Left cardiac atrium (tissue), 4 donors: ENCODE measurements around the gene TUB. TPM values are rescaled to one million over a fixed set of nuclear protein-coding genes. Genes with fewer than 3 reads are reported as not detected.

Experiments
- ATAC-seq, 2 donors: fragments of 200-7000 bp; cut with Tn5 transposase; one replicate each; pipeline ENCODE4 v1.9.1; 2020; ENCODE audit warnings: mild to moderate bottlenecking in 2 of 2, moderate library complexity in 2 of 2
- DNase-seq: peaks from one replicate; pipeline ENCODE4 v3.0.0-alpha.2; 2020
- intact Hi-C, 2 donors: fragments of 100-400 bp; cut with DNase I; formaldehyde crosslinking; loops; one replicate each; pipeline versions ENCODE4 v1.14.1 to v1.15.1; 2022 to 2023
- total RNA-seq, 2 donors: library from RNA; stranded (reverse); fragmentation: NEBNext Ultra II Directional; extraction: Animal tissue kit (Norgen Biotek cat#: 25700); gene quantifications; one replicate each; pipeline ENCODE4 v1.2.1, GENCODE V29; 2021
- donor health status: DM: no; HTN: yes; CAD: no.
- donor health status: DM: no; HTN: yes; CAD: no; lungs with severe emphysema.
- donor health status: DM: yes; HTN: yes; CAD: no.
- donor health status: Dilated cardiomyopathy.

The TUB gene
- total RNA-seq, 2 donors from 2014 or later = 11.6 to 13.1 TPM

DNA sequence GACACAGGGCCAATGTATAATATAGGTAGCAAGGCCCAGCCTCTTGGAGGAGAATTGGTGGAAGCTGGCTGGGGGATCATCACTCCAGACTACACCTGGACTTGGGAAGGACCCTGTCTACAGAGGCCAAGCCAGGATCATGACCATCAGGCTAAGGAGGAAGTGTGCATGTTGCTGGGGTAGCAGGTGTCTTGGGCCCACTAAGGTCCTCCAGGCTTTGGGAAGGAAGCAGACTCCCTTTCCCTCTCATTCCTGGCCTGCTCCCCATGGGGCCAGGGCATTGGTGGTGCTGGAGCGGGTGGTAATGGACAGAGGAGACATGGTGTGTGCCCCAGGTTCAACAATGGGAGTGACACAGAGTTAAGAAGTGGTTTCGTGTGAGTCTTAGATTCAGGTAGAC is 16.0 kb upstream of the TUB start:
- DNase-seq (no peak), ATAC-seq (no peak)
- intact Hi-C loops = no loop called here

DNA sequence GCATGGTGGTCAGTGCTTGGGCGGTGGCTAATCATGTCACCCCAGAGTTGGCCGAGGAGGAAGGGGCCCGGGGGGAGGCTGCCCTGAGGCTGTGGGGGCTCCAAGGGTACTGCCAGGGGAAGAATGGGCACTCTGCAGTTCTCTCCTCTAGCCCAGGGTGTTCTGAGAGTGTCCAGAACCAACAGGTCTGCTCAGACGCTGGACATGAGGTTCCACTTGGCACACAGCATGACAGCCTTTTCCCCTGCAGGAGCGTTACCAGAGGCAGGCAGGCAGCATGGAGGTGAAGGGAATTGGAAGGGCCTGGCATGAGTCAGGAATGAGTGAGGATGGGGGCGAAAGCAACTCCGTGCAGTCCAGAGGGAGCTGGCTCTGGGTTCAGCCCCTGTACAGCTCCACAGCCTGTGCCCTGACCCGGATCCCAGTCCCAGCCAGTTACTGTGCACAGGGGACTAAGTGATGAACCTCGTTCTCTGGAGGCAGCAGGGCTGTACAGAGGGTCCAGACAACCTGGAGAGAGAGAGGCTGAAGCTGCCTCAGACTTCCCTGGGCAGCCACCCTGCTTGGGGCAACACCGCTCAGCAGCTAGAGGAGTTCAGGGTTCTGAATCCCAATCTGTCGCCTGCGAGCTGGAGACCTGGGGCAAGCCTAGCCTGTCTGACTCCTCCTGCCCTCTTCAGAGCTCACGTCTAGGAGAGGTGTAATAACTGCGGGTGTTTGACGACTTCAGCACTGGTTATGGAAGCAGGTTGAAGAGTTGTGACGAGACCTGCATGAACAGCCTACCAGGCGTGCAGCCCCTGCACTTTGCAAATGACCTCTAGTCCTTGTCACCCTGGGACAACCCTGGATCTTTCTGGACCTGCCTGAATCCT is 14.7 kb upstream of the TUB start:
- intact Hi-C loops = no loop called here

DNA sequence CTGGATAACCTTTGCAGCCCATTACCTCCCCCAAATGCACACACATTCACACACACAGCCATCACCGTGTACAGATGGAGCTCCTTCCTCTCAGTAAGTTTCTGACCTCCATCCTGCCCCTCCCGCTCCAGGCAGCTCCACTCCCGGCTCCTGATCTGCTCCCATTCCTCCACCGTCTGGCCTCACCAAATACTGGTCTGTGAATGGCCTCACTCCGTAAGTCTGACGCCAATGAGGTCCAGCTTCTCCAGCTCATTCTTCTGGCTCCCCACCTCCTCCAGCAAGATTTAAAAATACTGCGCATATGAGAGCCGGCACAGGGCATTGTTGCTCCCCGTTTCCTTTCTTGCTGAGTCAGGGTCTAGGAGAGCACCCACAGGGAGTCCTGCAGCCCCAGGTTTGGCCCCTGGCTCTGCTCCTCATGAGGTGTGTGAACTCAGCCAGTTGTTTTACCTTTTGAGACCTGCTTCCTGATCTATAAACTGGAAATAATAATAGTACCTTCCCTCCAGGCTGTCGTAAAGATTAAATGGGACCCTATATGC is 14.0 kb upstream of the TUB start:
- no peak for DNase-seq
- intact Hi-C loops = no loop called here
- peak in 1 of 2 donors; percentile 27 for ATAC-seq

More for the DNA sequence above, 14.7 kb upstream of the TUB start:
- no peak for DNase-seq
- ATAC-seq = no peak

DNA sequence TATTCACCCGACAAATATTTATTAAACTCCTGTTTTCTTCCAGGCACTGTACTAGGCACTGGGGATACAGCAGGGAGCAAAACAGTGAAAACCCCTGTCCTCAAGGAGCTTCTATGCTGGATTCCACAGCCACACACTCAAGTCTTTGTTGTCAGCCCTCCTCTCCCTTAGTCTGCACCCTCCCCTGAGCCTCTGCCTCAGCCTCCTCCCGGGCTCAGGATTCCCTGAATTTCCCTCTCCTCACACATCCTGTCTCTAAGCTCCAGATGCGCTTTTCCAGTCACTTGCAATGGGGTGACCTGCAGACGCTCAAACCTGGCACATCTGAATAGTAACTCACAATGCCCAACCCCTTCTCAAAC is 13.5 kb upstream of the TUB start:
- ATAC-seq = no peak
- no peak for DNase-seq
- intact Hi-C loops = no loop called here

DNA sequence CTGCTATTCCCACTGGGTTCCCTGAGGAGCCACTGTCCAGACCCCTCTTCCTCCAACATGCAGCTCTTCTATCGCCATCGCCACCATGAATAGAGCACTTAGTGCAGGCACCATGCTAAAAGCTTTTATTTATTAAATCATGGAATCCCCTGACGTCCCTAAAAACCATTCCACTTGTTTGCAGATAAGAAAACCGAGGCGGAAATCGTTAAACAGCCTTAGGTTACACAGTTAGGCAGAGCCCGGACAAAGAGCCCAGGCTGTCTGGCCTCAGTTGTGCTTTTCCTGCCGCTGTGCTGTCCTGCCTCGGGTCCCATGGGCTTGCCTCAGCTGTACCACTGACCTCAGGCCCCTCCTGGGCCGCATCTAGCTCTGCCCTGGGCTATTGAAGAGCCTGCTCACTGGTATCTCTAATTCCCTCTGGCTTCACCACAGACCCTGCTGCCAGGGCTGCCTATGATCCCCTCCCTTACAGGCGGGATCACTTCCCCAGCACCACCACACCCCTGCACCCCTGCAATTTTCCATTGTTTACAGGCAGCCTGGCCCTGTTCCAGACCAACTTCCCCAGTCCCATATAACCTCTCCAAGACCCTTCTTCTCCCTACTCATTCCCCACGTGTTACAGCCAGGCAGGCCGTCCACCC is 13.0 kb upstream of the TUB start:
- no peak for DNase-seq
- no peak for ATAC-seq
- intact Hi-C loops = loop anchor here in 1 of 2 donors (2.0 kb wide), 1 partner anchor 35 kb away; no protein-coding TSS in a partner anchor

DNA sequence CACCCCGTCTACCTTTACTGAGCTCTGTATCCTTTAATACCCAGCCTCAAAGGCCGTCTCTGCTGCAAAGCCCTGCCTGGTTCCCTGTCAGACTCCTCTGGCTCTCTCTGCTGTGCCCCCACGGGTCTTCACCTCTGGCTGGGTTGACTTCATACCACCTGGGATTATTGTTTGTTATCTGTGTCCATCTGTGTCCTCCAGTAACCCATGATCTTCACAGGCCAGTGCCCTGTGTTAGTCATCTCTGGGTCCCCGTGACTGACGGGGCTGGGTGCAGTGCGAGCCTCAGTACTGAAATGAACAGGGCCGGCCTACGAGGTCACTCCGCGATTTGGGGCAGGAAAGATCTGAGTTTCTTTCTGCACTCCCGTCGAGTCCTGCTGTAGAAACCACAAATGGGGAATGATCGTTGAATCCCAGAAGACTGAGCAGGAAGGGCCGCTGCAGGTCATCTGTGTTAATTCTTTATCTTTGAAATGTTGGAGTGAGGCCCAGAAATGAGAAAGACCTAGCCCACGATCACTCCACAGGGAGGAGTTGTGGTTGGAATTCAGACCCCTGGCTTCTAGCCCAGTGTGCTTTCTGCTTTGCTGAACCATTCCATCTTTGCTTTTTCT is 12.3 kb upstream of the TUB start:
- DNase-seq = peak; percentile 61
- intact Hi-C loops = loop anchor here in 1 of 2 donors (2.0 kb wide), 1 partner anchor 36 kb away; no protein-coding TSS in a partner anchor
- peak; percentile 75 to 81 for ATAC-seq

DNA sequence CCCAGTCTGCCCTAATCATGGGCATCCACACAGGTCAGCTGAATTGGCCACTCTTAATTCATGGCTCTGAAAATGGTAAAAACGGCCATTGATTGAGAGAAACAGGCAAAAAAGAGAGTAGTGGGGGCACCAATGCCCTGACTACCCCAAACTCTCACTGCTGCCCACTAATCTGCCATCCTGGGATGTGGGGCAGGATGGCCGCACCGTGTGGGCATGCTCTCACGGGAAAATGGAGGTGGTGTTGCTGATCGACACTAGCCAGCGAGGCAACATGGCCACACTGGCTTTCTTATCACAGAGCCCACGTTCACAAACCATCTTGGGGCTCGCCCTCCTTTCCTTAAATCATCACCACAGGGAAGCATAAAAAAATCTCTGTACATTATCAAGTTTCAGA is 11.2 kb upstream of the TUB start:
- no peak for DNase-seq
- ATAC-seq = no peak
- intact Hi-C loops = loop anchor here in 1 of 2 donors (2.0 kb wide), 1 partner anchor 37 kb away; no protein-coding TSS in a partner anchor

DNA sequence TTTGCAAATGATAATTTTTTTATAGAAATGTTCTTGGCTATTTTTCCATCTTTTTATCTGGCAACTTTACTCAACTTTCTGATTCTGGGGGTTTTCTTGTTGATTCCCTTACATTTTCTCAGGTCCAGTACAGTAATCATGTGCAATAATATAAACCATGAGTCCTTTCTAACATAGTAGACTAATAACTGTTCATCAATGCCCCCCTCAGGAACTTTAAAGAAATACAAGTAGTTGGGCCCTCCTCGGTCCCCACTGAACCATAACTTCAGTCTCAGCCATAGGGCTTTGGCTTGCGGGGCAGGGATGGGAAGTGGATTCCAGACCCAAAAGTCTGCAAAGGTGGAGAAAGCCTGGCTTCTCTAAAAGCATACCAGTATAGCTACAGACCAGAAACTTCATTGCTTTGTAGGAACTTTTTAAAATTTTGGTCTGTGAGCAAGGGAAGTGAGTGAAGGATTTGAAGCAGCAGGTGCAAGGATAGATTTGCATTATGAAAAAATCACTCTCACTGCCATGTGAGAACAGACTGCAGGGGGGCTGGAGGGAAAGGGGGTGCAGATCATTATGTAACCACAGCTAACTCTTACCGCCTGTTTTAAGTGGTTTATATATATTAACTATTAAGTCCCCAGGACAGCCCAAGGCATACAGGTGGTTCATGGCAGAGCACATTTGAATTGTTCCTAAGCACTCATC is 10.4 kb upstream of the TUB start:
- ATAC-seq = peak in 1 of 2 donors; percentile 31
- intact Hi-C loops = no loop called here
- DNase-seq = no peak

DNA sequence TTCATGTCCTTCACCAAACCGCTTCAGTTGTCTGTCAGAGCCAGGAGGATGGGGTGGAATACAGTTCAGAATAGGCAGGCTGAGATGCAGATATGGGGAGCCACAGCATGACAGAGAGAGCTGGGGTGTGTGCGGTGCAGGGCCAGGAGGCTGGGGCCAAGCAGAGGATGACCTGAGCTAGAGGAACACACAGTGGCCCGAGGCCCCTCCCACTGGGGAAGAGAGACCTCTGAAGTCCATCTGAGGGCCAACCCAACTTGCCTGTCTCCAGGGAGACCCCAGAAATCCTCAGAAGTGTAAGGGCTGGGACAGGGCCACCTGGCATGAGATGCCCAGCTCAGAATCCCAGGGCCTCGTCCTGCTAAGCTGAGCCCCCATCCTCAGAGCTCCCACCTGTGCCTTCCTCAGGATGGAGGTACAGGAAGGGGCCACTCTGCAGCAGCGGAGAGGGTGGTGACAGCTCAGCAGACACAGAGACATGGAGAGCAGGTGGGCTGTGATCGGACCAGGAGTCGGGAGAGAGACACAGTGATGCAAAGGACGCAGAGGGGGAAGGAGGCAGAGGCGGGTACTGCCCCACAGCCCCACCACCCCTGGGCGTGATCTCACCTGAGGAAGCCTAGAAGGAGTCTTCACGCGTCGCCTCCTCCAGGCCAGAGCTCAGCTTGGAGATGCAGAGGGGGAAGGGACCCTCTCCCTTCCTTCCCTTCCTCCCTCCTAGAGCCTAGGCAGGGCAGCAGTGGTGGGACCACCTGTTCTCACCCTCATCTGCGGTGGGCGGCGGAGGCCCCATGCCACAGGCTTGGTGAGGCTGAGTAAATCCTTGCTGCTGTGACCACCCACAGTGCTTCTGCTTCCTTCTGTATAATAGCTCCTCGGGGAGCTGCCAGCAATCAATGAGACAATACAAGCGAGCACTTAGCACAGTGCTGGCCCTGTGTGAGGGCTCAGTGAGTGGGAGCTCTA is 9.1 kb upstream of the TUB start:
- intact Hi-C loops = no loop called here
- DNase-seq (no peak), ATAC-seq (no peak)

DNA sequence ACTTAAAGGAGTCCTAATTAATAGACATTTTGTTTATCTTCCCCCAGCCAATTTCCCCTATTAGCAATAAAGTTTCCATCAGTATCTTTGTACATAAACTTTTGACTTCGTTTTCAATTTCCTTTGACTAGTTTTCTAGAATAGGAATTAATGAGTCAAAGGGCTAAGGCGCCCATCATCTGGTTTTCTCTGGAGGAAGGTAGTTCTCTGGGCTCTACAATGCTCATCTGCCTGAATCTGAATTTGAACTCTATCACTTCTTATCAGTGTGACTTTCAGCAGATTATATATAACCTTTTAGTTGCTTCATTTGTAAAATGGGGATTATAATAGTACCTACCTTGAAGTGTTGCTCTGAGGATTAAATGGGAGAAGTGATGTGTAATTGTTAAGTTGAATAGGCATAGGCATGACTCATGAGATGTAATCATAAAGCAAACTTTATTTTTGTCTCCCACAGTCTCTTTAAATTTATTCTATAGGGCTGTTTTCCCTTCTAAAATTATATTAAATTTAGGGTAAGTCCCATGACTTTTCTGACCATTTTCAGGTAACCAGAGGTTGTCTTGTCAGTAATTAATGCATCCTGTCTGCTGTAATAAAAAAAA is 5.8 kb upstream of the TUB start:
- intact Hi-C loops = no loop called here
- DNase-seq = no peak

DNA sequence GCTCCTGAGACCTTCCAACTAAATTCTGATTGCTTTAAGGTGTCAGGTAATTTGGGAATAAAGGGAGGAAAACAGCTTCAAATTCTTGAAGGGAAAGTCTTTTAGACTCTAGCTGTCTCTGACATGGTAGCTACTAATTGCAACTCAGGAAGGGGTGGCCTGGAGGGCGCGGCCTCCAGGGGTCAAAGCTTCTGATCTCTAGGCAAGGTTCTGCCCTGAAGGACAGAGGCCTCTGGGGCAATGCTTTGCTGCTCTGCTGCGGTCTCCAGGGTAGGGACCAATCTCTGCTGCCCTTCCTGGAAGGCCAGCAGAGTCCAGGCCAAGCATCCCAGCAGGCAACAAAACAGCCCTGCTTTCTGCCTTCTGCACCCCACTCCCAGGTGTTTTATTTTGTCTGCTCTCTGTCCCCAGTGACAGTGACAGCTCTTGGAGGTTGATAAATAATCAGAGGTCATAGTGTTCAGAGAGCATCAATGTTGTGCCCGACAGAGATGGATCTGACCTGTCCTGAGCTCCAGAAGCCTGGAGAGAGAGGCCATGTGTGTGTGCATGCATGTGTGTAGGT is 1.8 kb upstream of the TUB start:
- intact Hi-C loops = no loop called here
- DNase-seq (no peak), ATAC-seq (no peak)

More for the DNA sequence above, 5.8 kb upstream of the TUB start:
- no peak for ATAC-seq

DNA sequence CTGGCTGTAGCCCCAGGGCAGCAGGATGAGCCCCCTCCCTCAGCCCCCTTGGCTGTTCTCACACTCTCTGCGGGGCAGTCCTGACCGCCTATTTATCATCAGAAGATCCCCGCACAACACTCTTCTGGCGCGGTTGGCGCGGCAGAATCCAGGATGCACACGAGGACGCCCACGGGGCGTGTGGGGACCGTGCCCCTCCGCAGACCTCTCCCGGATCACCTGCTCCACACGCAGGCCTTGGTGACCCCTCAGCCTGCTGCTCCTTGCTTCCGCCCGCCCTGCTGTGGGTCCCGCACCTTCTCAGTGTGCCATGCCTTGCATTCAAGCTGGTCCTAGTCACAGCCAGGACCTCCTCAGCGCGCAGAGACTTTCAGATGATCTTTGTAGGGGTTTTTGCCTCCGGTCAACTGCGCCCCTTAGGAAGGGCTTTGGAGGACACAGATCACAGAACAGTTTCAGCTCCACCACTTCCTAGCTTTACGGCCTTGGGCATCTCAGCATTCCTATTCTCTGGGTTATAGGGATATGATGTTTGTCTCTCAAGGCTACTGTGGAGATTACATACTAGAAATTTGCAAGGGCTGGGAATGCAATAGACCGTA is 841 bp upstream of the TUB start:
- DNase-seq (no peak), ATAC-seq (no peak)
- intact Hi-C loops = no loop called here

DNA sequence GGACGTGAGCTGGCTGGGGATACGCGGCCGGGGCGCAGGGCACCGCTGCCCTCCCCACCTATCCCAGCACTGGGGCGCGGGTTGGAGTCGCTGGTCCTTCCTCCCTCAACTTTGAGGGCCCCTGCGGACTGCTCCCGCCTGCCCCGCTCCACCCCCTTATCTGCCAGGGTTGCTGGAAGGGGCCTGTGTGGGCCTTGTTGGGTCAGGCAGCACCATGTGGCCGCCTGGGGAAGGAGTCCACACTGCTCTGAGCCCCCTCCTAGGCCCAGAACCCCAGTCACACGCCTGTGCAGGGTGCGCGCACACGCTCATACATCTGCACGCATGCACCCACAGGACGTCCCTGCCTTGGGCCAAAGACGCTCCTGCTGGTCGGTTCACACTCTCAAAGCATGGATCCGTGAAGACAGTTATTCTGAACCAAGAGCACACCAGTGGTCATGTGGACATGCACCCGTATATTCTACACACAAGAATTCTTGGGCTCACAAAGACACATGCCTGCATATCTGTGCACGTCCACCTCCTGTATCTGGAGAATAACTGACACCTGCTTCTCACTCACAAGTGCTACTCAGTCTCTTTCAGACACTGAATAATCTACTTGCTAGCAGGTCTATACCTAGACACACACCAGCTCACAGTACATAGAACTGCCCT is 710 bp downstream of the TUB start:
- DNase-seq = peak; percentile 27
- ATAC-seq = peak; percentile 29 to 35
- intact Hi-C loops = no loop called here

DNA sequence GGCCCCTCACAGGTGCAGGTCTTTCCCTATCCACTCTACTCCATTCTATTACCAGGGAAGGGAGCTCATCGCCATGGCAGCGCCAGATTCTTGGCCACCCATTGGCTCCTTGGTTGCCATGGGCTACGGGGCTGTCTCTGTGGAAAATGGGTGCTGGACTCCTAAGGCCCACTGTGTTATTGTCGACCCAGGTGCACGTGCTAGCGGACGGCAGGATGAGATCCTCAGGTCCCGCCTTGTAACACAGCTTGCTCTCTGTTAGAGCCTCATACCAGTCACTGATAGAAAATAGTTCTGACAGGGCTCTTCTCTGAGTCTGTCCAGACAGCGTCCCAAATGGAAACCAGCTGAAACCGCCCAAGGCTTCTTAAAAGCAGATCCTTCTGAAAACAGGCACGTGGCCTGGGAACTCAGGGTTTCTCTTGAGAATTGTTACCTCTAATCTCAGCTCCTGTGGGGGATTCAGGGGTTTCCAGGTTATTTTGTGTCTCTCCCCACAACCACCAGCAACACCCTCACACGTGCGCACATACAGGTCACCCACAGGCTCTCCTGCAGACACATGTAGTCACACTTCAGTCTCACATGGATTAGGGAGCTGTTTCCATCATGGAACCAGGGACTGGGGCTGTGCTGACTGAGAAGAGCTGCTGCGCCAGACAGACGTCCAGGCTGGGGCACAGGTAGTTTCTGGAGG is 1.5 kb downstream of the TUB start:
- peak; percentile 20 for DNase-seq
- no peak for ATAC-seq
- intact Hi-C loops = no loop called here

DNA sequence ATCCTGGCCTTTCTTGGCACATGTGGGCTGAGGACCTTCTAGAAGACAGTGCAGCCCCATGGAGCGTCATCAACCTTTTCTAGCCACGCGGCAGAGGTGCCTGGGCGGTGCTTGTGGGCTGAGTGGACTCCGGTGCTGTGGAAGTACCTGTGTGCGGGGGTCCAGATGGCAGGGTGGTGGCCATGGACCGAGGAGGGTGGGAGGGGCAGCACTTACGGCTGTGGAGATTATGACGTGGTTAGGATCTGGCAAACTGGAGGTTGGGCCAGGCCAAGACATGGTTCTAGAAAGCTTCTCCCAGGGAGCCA is 2.0 kb downstream of the TUB start:
- no peak for ATAC-seq
- peak; percentile 19 for DNase-seq
- intact Hi-C loops = no loop called here

DNA sequence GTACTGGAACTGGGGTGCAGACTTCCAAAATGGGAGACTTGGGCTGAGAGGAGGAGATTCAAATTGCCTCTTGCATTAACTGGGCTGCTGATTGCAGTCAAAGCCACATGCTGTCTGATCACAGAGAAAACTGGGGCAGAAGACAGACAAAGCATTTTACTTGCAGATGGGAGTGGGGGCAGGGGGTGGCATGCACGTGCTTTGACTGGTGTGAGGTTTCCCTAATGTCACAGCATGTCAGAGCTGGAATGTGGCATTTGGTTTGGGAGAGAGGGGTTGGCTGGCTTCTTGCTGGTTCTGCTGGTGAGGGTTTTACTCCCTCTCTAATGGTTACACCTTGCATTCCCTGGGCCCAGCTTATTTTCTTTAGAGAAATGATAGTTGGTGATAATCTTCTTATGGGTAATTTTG is 2.9 kb downstream of the TUB start:
- intact Hi-C loops = no loop called here
- DNase-seq = peak; percentile 8
- no peak for ATAC-seq
